MCF 10A (cell line): ENCODE data around the gene TGFBR3. TPM values are rescaled to one million over a fixed set of nuclear protein-coding genes. Genes with fewer than 3 reads are reported as not detected.

Experiments used
- BruUV-seq: library from RNA; stranded (reverse); fragments of 400-500 nt; replicated peaks from 2 replicates; lab custom pipeline; 2021; lab: Mats Ljungman, UMichigan
- CTCF ChIA-PET: fragments of 300-600 bp; sonication (Branson Sonifier 250); formaldehyde crosslinking; extraction: SDS; loops from one replicate; lab custom pipeline; 2021; ENCODE audit warnings: antibody characterized with exemption, inconsistent platforms; lab: Yijun Ruan, JAX
- POLR2A ChIA-PET: fragments of 300-600, 350-650 bp; sonication (Branson Sonifier 250); formaldehyde crosslinking; extraction: SDS; loops from one replicate; lab custom pipeline; 2020; ENCODE audit warnings: antibody characterized with exemption, inconsistent platforms; lab: Yijun Ruan, JAX
- DNase-seq: peaks from one replicate; pipeline ENCODE4 v3.0.0-alpha.2; 2018; ENCODE audit not compliant: unreplicated experiment
- H3K27ac Mint-ChIP-seq: one replicate; pipeline ENCODE4 v1.8.0; 2022; ENCODE audit warnings: mild to moderate bottlenecking, low read depth, mixed read lengths; ENCODE audit not compliant: unreplicated experiment
- H3K27me3 Mint-ChIP-seq: one replicate; pipeline ENCODE4 v1.8.0; 2022; ENCODE audit warnings: mixed read lengths; ENCODE audit not compliant: insufficient read depth, unreplicated experiment
- H3K36me3 Mint-ChIP-seq: one replicate; pipeline ENCODE4 v1.8.0; 2022; ENCODE audit warnings: mild to moderate bottlenecking, moderate library complexity, mixed read lengths; ENCODE audit not compliant: insufficient read depth, unreplicated experiment
- H3K4me1 Mint-ChIP-seq: one replicate; pipeline ENCODE4 v1.8.0; 2022; ENCODE audit warnings: mixed read lengths; ENCODE audit not compliant: insufficient read depth, unreplicated experiment
- H3K4me3 Mint-ChIP-seq: one replicate; pipeline ENCODE4 v1.8.0; 2022; ENCODE audit warnings: mild to moderate bottlenecking, moderate library complexity, mixed read lengths; ENCODE audit not compliant: unreplicated experiment
- H3K9me3 Mint-ChIP-seq: one replicate; pipeline ENCODE4 v1.8.0; 2022; ENCODE audit warnings: mixed read lengths; ENCODE audit not compliant: unreplicated experiment
- CTCF ChIP-seq: fragments of 200-600 bp; IDR thresholded peaks from one replicate; pipeline ENCODE4 v1.8.0; 2022; ENCODE audit warnings: antibody characterized with exemption, mild to moderate bottlenecking; ENCODE audit not compliant: unreplicated experiment
- intact Hi-C: fragments of 100-400 bp; cut with micrococcal nuclease; formaldehyde crosslinking; loops from 2 replicates; pipeline ENCODE4 v1.14.1; 2022
- total RNA-seq: library from RNA; stranded (reverse); gene quantifications from 2 replicates; pipeline ENCODE4 v1.2.3, GENCODE V29; 2022

The TGFBR3 gene
- total RNA-seq, 1 experiment from 2014 or later = 12.0 TPM

- POLR2A ChIA-PET = no interaction called here
- Mint-ChIP-seq H3K27me3 (no peaks in the 10 kb centered on the region), H3K4me3 (no peak overlapping the region), H3K9me3 (peaks cover 8% of the 10 kb centered on the region), H3K27ac (no peak overlapping the region), H3K4me1 (peaks cover 16% of the 10 kb centered on the region), H3K36me3 (no peaks in the 10 kb centered on the region)
- CTCF ChIA-PET = interaction anchor here (0.6 to 0.7 kb wide), 2 partner anchors 375 to 635 kb away, joined by 3 read pairs; no protein-coding TSS in a partner anchor
- BruUV-seq = no TSS peak
- intact Hi-C loops = no loop called here
- DNase-seq = no peak
- TF ChIP-seq CTCF = no peak
Measured at GRCh38 chr1:91655912-91656449, 230.0 kb downstream of the TGFBR3 start.

- H3K9me3 Mint-ChIP-seq = peaks cover 8% of the 10 kb centered on the region
- ChIA-PET POLR2A (no interaction called here), CTCF (no interaction called here)
- BruUV-seq = no TSS peak
- no peak overlapping the region for H3K27ac Mint-ChIP-seq
- intact Hi-C loops = no loop called here
- H3K4me1 Mint-ChIP-seq = peaks cover 25% of the 10 kb centered on the region
- no peak overlapping the region for H3K4me3 Mint-ChIP-seq
- no peaks in the 10 kb centered on the region for H3K27me3 Mint-ChIP-seq
- TF ChIP-seq CTCF = no peak
- peaks cover 7% of the 10 kb centered on the region for H3K36me3 Mint-ChIP-seq
- DNase-seq = no peak
Measured at GRCh38 chr1:91653183-91653582, 232.8 kb downstream of the TGFBR3 start.

GRCh38 chr1:91651661-91652071, 234.3 kb downstream of the TGFBR3 start:
- peaks cover 18% of the 10 kb centered on the region for H3K4me1 Mint-ChIP-seq
- ChIA-PET CTCF (interaction anchor here (1.6 kb wide), 1 partner anchor 139 kb away, joined by 3 read pairs; no protein-coding TSS in a partner anchor), POLR2A (interaction anchor here (0.7 to 1.8 kb wide), 4 partner anchors 22 to 193 kb away, joined by 3 to 6 read pairs (median 3); no protein-coding TSS in a partner anchor)
- no peak overlapping the region for H3K27ac Mint-ChIP-seq
- intact Hi-C loops = no loop called here
- peak; percentile 21 for DNase-seq
- peaks cover 7% of the 10 kb centered on the region for H3K36me3 Mint-ChIP-seq
- no peak for TF ChIP-seq CTCF
- H3K9me3 Mint-ChIP-seq = peaks cover 8% of the 10 kb centered on the region
- H3K4me3 Mint-ChIP-seq = no peak overlapping the region
- no TSS peak for BruUV-seq
- H3K27me3 Mint-ChIP-seq = no peaks in the 10 kb centered on the region

- DNase-seq = no peak
- Mint-ChIP-seq H3K4me3 (no peak overlapping the region), H3K27me3 (no peaks in the 10 kb centered on the region), H3K27ac (peak overlapping the region; percentile 89), H3K9me3 (peaks cover 8% of the 10 kb centered on the region), H3K36me3 (peaks cover 7% of the 10 kb centered on the region), H3K4me1 (peaks cover 18% of the 10 kb centered on the region)
- no TSS peak for BruUV-seq
- intact Hi-C loops = no loop called here
- POLR2A ChIA-PET = interaction anchor here (0.7 to 1.8 kb wide), 7 partner anchors 22 to 538 kb away, joined by 3 to 6 read pairs (median 3); no protein-coding TSS in a partner anchor
- no peak for TF ChIP-seq CTCF
- CTCF ChIA-PET = interaction anchor here (0.9 to 1.6 kb wide), 2 partner anchors 51 to 139 kb away, joined by 3 read pairs; no protein-coding TSS in a partner anchor
Measured at GRCh38 chr1:91651243-91651642, 234.7 kb downstream of the TGFBR3 start.
